Skeletal muscle satellite cell (primary cell): Measurements from ENCODE around the gene SEPTIN2.
"Not testable (repeated sequence)": the region's sequence is repeated elsewhere in the genome, so short reads cannot be mapped to it uniquely, and the experiment has no call there.

Source experiments
- H3K27me3 ChIP-seq: 2 replicates; pipeline ENCODE4 v1.7.0; 2013; ENCODE audit warnings: low read length; ENCODE audit not compliant: control insufficient read depth, insufficient read depth
- H3K36me3 ChIP-seq: 2 replicates; pipeline ENCODE4 v1.7.0; 2013; ENCODE audit warnings: mild to moderate bottlenecking, control low read depth, low read length; ENCODE audit not compliant: insufficient read depth
- H3K4me1 ChIP-seq: 2 replicates; pipeline ENCODE4 v1.7.0; 2013; ENCODE audit warnings: low read length; ENCODE audit not compliant: control insufficient read depth, insufficient read depth
- H3K4me2 ChIP-seq: 2 replicates; pipeline ENCODE4 v1.7.0; 2013; ENCODE audit warnings: mild to moderate bottlenecking, low read length
- H3K4me3 ChIP-seq: 2 replicates; pipeline ENCODE4 v1.7.0; 2013; ENCODE audit warnings: low read length
- H3K9ac ChIP-seq: 2 replicates; pipeline ENCODE4 v1.7.0; 2013; ENCODE audit warnings: mild to moderate bottlenecking, low read depth, low read length, moderate library complexity
- H3K9me3 ChIP-seq: replicated peaks from 2 replicates; pipeline ENCODE4 v1.7.0; 2013; ENCODE audit warnings: mild to moderate bottlenecking, control low read depth, low read length

SEPTIN2 gene

GRCh38 chr2:241356871-241357260 lies 41.1 kb downstream of the SEPTIN2 start:
- no peaks in the 10 kb centered on the region for H3K9me3 ChIP-seq
- H3K27me3 ChIP-seq: no peaks in the 10 kb centered on the region
- peaks cover 32% of the 10 kb centered on the region for H3K36me3 ChIP-seq
- H3K4me3 ChIP-seq: peak overlapping the region; percentile 95
- peaks cover 16% of the 10 kb centered on the region for H3K4me1 ChIP-seq
- H3K4me2 ChIP-seq: peak overlapping the region; percentile 91
- peak overlapping the region; percentile 94 for H3K9ac ChIP-seq

GRCh38 chr2:241357531-241357930 lies 41.8 kb downstream of the SEPTIN2 start:
- no peaks in the 10 kb centered on the region for H3K9me3 ChIP-seq
- H3K4me3 ChIP-seq: peak overlapping the region; percentile 95
- H3K36me3 ChIP-seq: peaks cover 26% of the 10 kb centered on the region
- peak overlapping the region; percentile 91 for H3K4me2 ChIP-seq
- peaks cover 16% of the 10 kb centered on the region for H3K4me1 ChIP-seq
- no peaks in the 10 kb centered on the region for H3K27me3 ChIP-seq
- peak overlapping the region; percentile 94 for H3K9ac ChIP-seq

GRCh38 chr2:241358470-241358869 lies 42.7 kb downstream of the SEPTIN2 start:
- Histone ChIP-seq H3K36me3 (peaks cover 16% of the 10 kb centered on the region), H3K9me3 (no peaks in the 10 kb centered on the region), H3K4me1 (peaks cover 19% of the 10 kb centered on the region), H3K4me2 (no peak overlapping the region), H3K27me3 (no peaks in the 10 kb centered on the region), H3K4me3 (no peak overlapping the region), H3K9ac (no peak overlapping the region)

GRCh38 chr2:241359481-241360045 lies 43.8 kb downstream of the SEPTIN2 start:
- no peaks in the 10 kb centered on the region for H3K9me3 ChIP-seq
- no peak overlapping the region for H3K4me3 ChIP-seq
- H3K4me1 ChIP-seq: peaks cover 27% of the 10 kb centered on the region
- no peaks in the 10 kb centered on the region for H3K27me3 ChIP-seq
- H3K36me3 ChIP-seq: peaks cover 7% of the 10 kb centered on the region
- no peak overlapping the region for H3K9ac ChIP-seq
- no peak overlapping the region for H3K4me2 ChIP-seq

GRCh38 chr2:241363426-241363825 lies 47.7 kb downstream of the SEPTIN2 start:
- Histone ChIP-seq H3K4me1 (peaks cover 19% of the 10 kb centered on the region), H3K4me2 (peak overlapping the region; percentile 73), H3K4me3 (peak overlapping the region; percentile 49), H3K9me3 (no peaks in the 10 kb centered on the region), H3K36me3 (no peaks in the 10 kb centered on the region), H3K9ac (no peak overlapping the region), H3K27me3 (no peaks in the 10 kb centered on the region)

GRCh38 chr2:241364781-241365180 lies 49.1 kb downstream of the SEPTIN2 start:
- Histone ChIP-seq H3K4me2 (no peak overlapping the region), H3K27me3 (no peaks in the 10 kb centered on the region), H3K9ac (no peak overlapping the region), H3K9me3 (no peaks in the 10 kb centered on the region), H3K4me3 (no peak overlapping the region), H3K36me3 (no peaks in the 10 kb centered on the region), H3K4me1 (peaks cover 25% of the 10 kb centered on the region)

- Histone ChIP-seq H3K4me3 (no peak overlapping the region), H3K9ac (no peak overlapping the region), H3K4me2 (no peak overlapping the region), H3K36me3 (no peaks in the 10 kb centered on the region), H3K27me3 (no peaks in the 10 kb centered on the region), H3K4me1 (peaks cover 25% of the 10 kb centered on the region), H3K9me3 (no peaks in the 10 kb centered on the region)
Observed at GRCh38 chr2:241366678-241367077, 51.0 kb downstream of the SEPTIN2 start.

- no peak overlapping the region for H3K9ac ChIP-seq
- H3K4me2 ChIP-seq: no peak overlapping the region
- no peaks in the 10 kb centered on the region for H3K27me3 ChIP-seq
- H3K9me3 ChIP-seq: no peaks in the 10 kb centered on the region
- H3K4me1 ChIP-seq: peaks cover 30% of the 10 kb centered on the region
- H3K4me3 ChIP-seq: no peak overlapping the region
- peaks cover 5% of the 10 kb centered on the region for H3K36me3 ChIP-seq
Observed at GRCh38 chr2:241368643-241369042, 52.9 kb downstream of the SEPTIN2 start.

- H3K27me3 ChIP-seq: no peaks in the 10 kb centered on the region
- no peak overlapping the region for H3K4me3 ChIP-seq
- peak overlapping the region; percentile 43 for H3K4me2 ChIP-seq
- no peak overlapping the region for H3K9ac ChIP-seq
- no peaks in the 10 kb centered on the region for H3K9me3 ChIP-seq
- H3K36me3 ChIP-seq: peaks cover 11% of the 10 kb centered on the region
- H3K4me1 ChIP-seq: peaks cover 16% of the 10 kb centered on the region
Observed at GRCh38 chr2:241372361-241372992, 56.8 kb downstream of the SEPTIN2 start.

- Histone ChIP-seq H3K4me2 (no peak overlapping the region), H3K9ac (no peak overlapping the region), H3K4me1 (peaks cover 16% of the 10 kb centered on the region), H3K27me3 (no peaks in the 10 kb centered on the region), H3K4me3 (no peak overlapping the region), H3K36me3 (peaks cover 11% of the 10 kb centered on the region), H3K9me3 (no peaks in the 10 kb centered on the region)
Observed at GRCh38 chr2:241373446-241373845, 57.7 kb downstream of the SEPTIN2 start.

- not testable (repeated sequence) for H3K4me3 ChIP-seq, H3K9ac ChIP-seq, H3K4me2 ChIP-seq, H3K27me3 ChIP-seq, H3K9me3 ChIP-seq
- H3K4me1 ChIP-seq: peaks cover 18% of the 10 kb centered on the region
- H3K36me3 ChIP-seq: peaks cover 11% of the 10 kb centered on the region
Observed at GRCh38 chr2:241373906-241374305, 58.2 kb downstream of the SEPTIN2 start.

GRCh38 chr2:241375300-241375699 lies 59.6 kb downstream of the SEPTIN2 start:
- Histone ChIP-seq H3K27me3 (no peaks in the 10 kb centered on the region), H3K36me3 (peaks cover 11% of the 10 kb centered on the region)

More at GRCh38 chr2:241375300-241375699, 59.6 kb downstream of the SEPTIN2 start:
- Histone ChIP-seq H3K4me1 (peaks cover 27% of the 10 kb centered on the region), H3K9ac (no peak overlapping the region), H3K4me3 (no peak overlapping the region), H3K9me3 (no peaks in the 10 kb centered on the region), H3K4me2 (no peak overlapping the region)
